ENCODE data around the gene TCF12.
A peak's percentile ranks its signal among the peaks of the same experiment; 100 is the strongest.

Gene TCF12

GRCh38 chr15:57339321-57339720 is 420.9 kb downstream of the TCF12 start:
- DNase-seq: peak in 1 of 10 donors; percentile 65
- intact Hi-C loops (cut with DNase I): no loop called here
